Peyer's patch (tissue), 4 donors: ENCODE measurements around the gene DMD.

Experiments used
- CTCF ChIP-seq, 6 experiments: fragments of 450-650 bp in 4 of 6; fragments of 200-600 bp in 2 of 6; sonication (generic) in 1 of 6; IDR thresholded peaks; one replicate each; pipeline ENCODE4 v1.5.1; 2017 to 2019; ENCODE audit warnings: antibody characterized with exemption in 6 of 6, mild to moderate bottlenecking in 3 of 6, moderate library complexity in 1 of 6
- POLR2A ChIP-seq, 2 donors: fragments of 450-650 bp; IDR thresholded peaks; one replicate each; pipeline ENCODE4 v1.5.1; 2017; ENCODE audit warnings: antibody characterized with exemption in 2 of 2, mild to moderate bottlenecking in 2 of 2, moderate library complexity in 2 of 2

GRCh38 chrX:31301941-31302340 lies 1909.4 kb downstream of the DMD start:
- no peak for TF ChIP-seq CTCF (IDR thresholded peaks at IDR 0.05)
- TF ChIP-seq POLR2A (IDR thresholded peaks at IDR 0.05), result no peak
